Vagina (tissue), 2 donors: Measurements from ENCODE around the gene SHC3.

Experiments used
- CTCF ChIP-seq, 3 experiments: fragments of 450-650 bp in 2 of 3; fragments of 200-600 bp in 1 of 3; sonication (generic) in 1 of 3; IDR thresholded peaks; one replicate each; pipeline ENCODE4 v1.5.1; 2017 to 2019; ENCODE audit warnings: antibody characterized with exemption in 3 of 3, mild to moderate bottlenecking in 2 of 3, moderate library complexity in 2 of 3
- POLR2AphosphoS5 ChIP-seq, 2 donors: sonication (generic); formaldehyde crosslinking; IDR thresholded peaks; one replicate each; pipeline ENCODE4 v1.9.0; 2017; ENCODE audit warnings: antibody characterized with exemption in 2 of 2, mild to moderate bottlenecking in 2 of 2, low read depth in 1 of 2; ENCODE audit not compliant: insufficient read depth in 1 of 2

GRCh38 chr9:89077519-89077918 is 101.1 kb downstream of the SHC3 start:
- TF ChIP-seq CTCF (IDR thresholded peaks at IDR 0.05): no peak
- TF ChIP-seq POLR2AphosphoS5 (IDR thresholded peaks at IDR 0.05; ENCODE audit: insufficient read depth in 1 of 2, low read depth in 1 of 2): no peak
